ENCODE measurements around the gene TPO.

Gene TPO

GRCh38 chr2:1451422-1451821, 38.2 kb downstream of the TPO start:
- no peak for DNase-seq (ENCODE audit: low spot score)

GRCh38 chr2:1453561-1453960, 40.3 kb downstream of the TPO start:
- no peak for DNase-seq (ENCODE audit: low spot score)

- no peak for DNase-seq (ENCODE audit: low spot score)
Measured at GRCh38 chr2:1454346-1454745, 41.1 kb downstream of the TPO start.

GRCh38 chr2:1455466-1455865, 42.2 kb downstream of the TPO start:
- no peak for DNase-seq (ENCODE audit: low spot score)

GRCh38 chr2:1458432-1458831, 45.2 kb downstream of the TPO start:
- DNase-seq (ENCODE audit: low spot score), result no peak

- no peak for DNase-seq (ENCODE audit: low spot score)
Measured at GRCh38 chr2:1459727-1460126, 46.5 kb downstream of the TPO start.

- no peak for DNase-seq (ENCODE audit: low spot score)
Measured at GRCh38 chr2:1460851-1461418, 47.7 kb downstream of the TPO start.

- DNase-seq (ENCODE audit: low spot score), result no peak
Measured at GRCh38 chr2:1461507-1462390, 48.5 kb downstream of the TPO start.

- no peak for DNase-seq (ENCODE audit: low spot score)
Measured at GRCh38 chr2:1462994-1463393, 49.7 kb downstream of the TPO start.

GRCh38 chr2:1472350-1472749, 59.1 kb downstream of the TPO start:
- no peak for DNase-seq (ENCODE audit: low spot score)

- no peak for DNase-seq (ENCODE audit: low spot score)
Measured at GRCh38 chr2:1476617-1477195, 63.4 kb downstream of the TPO start.

GRCh38 chr2:1477196-1478040, 64.2 kb downstream of the TPO start:
- no peak for DNase-seq (ENCODE audit: low spot score)

GRCh38 chr2:1478311-1479305, 65.3 kb downstream of the TPO start:
- DNase-seq (ENCODE audit: low spot score), result no peak

GRCh38 chr2:1479346-1479745, 66.1 kb downstream of the TPO start:
- no peak for DNase-seq (ENCODE audit: low spot score)

- DNase-seq (ENCODE audit: low spot score), result no peak
Measured at GRCh38 chr2:1480671-1481076, 67.4 kb downstream of the TPO start.

GRCh38 chr2:1481406-1482252, 68.4 kb downstream of the TPO start:
- no peak for DNase-seq (ENCODE audit: low spot score)

- DNase-seq (ENCODE audit: low spot score), result no peak
Measured at GRCh38 chr2:1482253-1482675, 69.0 kb downstream of the TPO start.

- no peak for DNase-seq (ENCODE audit: low spot score)
Measured at GRCh38 chr2:1482981-1483380, 69.7 kb downstream of the TPO start.

GRCh38 chr2:1483551-1483950, 70.3 kb downstream of the TPO start:
- no peak for DNase-seq (ENCODE audit: low spot score)

Measured in hepatic stellate cell (primary cell).